AML-193 (cell line): ENCODE measurements around the gene GLA.

Experiments used
- DNase-seq, 2 experiments: peaks; one replicate each; lab custom pipeline; 2025; lab: John Stamatoyannopoulos, UW

The GLA gene

DNA sequence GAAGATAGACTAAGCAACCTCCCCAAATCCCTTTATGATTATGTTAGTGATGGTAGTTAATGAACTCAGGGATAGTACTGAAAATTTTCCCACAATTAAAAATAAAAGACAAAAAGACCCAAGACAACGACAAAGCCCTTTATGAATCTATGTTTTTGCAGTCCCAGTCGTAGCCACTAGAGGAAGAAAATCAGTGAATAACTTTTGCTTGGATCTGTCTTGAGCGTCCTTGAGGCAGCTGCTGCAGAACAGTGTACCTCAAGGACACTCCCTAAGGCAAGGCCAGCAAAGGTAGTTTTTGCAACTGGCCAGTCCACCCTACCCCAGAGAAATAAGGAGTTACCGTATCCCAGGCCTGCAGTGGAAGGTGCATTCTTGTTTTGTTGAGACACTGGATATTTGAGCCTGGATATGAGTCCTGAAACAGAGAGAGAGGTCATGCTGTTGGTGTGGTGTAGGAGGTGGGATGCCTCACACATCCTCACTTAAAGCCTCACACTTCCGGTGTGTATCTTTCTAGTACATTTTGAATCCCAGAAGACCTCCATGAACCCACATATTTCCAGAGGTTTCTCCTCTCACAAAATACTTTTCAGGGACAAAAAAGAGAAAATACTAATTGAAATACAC lies 50.4 kb downstream of the GLA start:
- DNase-seq: no peak

DNA sequence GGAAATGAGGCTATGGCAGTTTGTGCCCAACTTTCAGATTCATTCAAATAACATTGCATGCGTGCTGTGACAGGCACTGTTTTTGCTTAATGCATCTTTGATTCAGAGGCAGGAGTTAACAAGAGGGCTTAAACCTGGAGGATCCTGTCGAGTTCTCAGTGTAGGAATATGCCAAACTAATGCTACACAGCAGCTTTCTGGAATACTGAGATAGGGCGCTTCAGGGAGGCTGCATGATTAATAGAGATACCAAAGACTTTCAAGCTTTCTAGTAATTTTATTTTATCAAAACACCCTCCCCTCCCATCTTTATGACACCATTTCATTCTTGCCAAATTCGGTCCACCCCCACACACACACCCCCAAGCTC lies 58.5 kb downstream of the GLA start:
- no peak for DNase-seq

DNA sequence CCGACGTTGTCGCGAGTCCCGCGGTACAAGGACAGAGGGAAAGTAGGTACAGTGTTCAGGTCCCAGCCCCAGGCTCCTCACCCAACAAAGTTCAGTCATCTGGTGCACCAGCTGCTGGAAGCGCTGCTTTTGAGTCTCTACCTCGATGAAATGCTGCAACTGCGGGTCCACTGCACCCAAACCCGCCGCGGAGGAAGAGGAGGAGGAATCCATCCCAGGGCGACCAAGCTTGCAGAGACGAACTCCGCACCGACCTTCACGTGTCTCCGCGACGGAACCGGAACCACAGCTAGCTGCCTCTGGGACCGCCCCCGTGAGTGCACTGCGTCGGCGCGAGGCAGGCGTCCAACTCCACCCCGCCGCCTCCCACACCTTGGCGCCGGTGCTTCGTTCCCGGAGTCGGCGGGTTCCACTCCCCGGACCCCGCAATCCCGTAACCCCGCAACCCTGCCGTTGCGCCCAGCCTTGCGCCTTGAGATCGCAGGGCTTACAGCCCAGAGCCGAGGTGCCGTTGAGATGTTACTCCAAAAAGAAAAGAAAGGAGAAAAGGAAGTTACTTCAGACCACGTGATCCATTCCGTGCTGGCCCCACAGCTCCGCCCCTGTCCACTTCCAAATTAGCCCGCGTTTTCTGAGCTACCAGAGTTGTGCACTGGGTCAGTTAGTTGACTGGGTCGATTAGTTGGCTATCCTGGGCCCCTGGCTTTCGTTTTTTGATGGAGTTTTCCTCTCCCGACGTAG lies 59.1 kb downstream of the GLA start, which contains the start of gene TIMM8A:
TIMM8A (minus strand) TSS at position 291 of the 741 bp plus-strand sequence; CDS start at position 213, 78 bp downstream.
- peak; percentile 36 to 41 for DNase-seq

DNA sequence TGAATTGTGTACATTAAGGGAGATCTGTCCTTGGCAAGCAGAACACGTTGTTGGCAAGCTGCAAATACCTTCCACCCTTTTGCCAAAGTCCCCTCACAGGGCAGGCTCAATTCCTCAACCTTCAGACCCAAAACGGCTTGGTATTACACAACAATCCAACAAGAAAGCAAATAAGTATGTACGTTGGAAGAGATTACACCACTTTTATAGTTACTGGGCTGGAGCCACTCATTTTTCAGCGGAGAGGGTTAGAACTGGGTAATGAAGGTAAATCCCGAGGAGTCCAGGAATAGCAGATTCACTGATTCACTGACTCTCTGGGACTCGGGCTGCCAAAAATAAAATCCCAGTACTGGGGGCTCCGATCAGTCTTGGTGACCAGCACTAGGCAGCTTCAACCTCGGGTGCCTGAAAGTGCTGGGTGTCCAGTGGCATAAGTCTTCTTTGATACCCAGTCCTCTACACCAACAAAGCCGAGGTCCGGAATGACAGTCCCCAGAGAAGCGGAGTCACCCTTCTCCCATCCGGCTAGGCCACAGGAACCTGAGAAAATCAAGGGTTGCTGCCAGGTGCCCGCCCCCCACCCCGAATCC lies 59.8 kb downstream of the GLA start:
- DNase-seq: no peak
